GM12872 (cell line): Measurements from ENCODE around the gene PRSS21.

Experiments used
- TF ChIP-seq, protein P1 (sequence below): IDR thresholded peaks from 3 replicates; pipeline ENCODE4 v1.5.1; 2011; ENCODE audit warnings: low read depth, mild to moderate bottlenecking, low read length, moderate library complexity; ENCODE audit not compliant: insufficient read depth

Gene PRSS21

DNA sequence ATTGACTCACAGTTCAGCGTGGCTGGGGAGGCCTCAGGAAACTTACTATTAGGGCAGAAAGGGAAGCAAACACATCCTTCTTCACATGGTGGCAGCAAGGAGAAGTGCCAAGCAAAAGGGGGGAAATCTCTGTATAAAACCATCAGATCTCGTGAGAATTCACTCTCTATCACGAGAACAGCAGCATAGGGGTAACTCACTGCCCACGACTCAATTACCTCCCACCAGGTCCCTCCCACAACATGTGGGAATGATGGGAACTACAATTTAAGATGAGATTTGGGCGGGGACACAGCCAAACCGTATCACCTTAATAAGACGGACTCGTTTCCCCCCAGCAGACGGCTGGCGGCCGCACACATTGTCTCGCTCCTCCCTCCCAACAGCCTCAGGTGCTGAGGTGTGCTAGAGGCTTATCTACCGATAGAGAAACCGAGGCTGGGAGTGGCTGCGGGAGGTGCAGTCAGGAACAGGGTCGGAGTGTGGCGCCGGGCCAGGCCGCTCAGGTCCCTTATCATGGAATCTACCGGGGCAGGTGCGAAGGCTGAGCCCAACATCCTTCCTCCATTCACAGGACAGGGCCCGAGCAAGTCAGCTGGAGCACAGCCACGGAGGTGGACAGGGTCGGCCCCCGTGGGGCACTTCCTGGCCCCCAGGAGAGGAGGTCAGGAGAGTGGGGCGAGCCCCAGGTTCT, 8.2 kb downstream of the PRSS21 start:
- TF ChIP-seq, protein P1, sequence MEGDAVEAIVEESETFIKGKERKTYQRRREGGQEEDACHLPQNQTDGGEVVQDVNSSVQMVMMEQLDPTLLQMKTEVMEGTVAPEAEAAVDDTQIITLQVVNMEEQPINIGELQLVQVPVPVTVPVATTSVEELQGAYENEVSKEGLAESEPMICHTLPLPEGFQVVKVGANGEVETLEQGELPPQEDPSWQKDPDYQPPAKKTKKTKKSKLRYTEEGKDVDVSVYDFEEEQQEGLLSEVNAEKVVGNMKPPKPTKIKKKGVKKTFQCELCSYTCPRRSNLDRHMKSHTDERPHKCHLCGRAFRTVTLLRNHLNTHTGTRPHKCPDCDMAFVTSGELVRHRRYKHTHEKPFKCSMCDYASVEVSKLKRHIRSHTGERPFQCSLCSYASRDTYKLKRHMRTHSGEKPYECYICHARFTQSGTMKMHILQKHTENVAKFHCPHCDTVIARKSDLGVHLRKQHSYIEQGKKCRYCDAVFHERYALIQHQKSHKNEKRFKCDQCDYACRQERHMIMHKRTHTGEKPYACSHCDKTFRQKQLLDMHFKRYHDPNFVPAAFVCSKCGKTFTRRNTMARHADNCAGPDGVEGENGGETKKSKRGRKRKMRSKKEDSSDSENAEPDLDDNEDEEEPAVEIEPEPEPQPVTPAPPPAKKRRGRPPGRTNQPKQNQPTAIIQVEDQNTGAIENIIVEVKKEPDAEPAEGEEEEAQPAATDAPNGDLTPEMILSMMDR = no peak

DNA sequence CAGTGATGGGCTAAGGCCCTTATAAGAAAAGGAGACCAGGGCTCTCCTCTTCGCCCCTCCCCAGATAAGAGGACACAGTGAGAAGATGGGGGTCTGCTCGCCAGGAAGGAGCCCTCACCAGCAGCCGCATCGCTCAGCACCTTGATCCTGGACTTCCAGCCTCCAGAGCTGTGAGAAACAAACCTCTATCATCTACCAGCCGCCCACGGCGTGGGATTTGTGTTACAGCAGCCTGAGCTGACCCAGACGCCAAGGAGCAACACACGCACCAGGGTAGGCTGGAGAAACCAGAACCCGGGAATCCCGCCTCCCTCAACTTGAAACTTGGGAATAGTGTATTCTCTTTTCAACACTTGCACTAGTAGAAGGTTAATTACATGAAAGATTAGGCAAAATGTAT, 8.9 kb downstream of the PRSS21 start:
- TF ChIP-seq, protein P1 = no peak

DNA sequence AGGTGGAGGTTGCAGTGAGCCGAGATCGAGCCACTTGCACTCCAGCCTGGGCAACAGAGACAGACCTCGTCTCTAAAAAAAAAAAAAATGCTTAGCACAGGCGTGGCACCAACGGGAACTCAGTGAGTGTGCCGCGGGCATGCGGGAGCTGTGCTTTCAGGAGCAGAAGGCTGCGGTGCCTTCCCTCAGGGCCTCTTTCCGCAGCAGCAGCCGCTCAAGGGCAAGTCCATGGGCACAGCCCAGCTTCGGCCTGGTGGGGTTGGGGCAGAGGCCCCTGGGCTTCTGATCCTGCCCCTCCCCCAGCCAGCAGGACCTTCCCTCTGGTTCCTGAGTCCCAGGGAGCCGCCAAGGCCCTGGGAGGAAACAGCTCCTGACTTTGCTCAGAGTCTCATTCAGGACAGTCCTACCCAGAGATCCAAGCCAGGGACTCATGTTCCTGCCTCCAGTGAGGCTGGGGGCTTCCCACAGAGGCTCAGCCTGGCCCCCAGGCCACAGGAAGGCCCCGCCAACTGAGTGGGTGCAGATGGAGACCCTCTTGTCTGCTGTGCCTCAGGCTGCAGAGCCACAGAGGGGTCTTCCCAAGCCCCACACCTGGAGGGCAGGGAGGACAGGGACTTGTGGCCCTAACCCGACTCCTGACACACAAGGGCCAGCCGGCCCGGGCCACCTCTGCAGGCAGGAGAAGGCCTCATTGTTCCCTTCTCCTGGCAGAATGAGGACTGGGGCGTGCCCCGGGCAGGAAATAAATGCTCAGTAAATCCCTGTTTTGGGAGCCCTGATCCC, 9.7 kb downstream of the PRSS21 start:
- TF ChIP-seq, protein P1 = no peak

DNA sequence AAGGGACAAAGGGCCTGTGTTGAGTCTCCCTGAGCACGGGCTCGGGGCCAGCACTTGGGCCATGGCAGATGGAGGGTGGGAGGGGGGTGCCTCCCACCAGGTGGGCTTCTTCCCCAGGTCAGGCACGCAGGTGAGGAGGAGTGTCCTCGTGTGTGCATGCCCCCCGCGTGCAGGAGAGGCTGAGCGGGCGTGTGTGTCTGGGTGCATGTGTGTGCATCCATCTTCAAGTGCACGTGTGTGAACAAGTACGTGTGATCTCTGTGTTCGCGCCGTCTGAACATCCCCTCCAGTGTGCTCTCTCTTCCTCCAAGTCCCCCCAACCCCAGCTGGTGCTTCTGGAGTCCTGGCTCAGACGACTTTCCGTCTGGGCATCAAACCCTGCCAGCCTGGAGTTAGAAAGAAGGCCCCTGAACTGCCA, 10.3 kb downstream of the PRSS21 start:
- TF ChIP-seq, protein P1 = no peak

DNA sequence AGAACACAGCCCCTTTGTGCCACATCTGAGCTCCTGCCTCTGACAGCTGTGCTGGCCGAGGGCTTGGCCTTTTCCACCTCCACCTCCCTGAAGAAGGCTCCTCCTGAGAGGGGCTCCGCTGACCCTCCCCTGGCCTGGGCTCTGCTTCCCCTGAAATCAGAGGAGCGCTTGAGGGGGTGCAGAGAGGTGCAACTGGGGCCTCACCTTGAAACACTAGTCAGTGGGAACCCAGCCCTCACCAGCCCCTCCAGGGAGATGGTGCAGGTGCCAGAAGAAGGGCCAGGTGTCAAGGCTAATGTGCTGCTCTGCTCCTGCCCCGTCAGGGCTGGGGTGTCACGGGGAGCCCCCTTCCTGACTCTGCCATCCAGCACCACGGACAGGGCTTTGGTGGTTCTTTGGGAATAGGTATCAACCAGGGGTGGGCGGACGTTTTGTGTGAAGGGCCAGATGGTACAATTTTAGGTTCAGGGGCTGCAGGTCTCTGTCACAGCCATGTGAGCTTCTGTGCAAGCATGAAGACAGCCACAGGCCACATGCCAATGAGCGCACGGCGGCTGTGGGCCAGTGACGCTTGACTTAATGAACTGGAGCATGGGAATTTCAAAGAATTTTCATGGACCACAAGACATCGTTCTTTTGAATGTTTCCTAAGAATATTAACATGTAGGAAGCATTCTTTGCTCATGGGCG, 10.9 kb downstream of the PRSS21 start:
- TF ChIP-seq, protein P1 = no peak

DNA sequence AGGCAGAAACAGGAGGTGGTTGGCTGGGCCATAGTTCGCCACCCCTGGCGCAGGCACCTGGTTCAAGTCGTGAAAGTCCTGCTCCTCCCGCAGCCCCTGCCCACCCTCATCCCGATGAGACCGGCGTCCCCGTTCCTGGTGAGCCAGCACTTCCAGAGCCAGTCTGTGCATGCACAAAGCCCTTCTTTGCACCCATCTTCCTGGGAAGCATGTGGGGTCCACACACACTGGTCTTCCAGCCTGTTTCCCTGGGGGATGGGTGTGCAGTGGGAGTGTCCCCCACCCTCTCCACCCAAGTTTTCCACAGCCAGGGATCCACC, 11.4 kb downstream of the PRSS21 start:
- TF ChIP-seq, protein P1 = no peak

DNA sequence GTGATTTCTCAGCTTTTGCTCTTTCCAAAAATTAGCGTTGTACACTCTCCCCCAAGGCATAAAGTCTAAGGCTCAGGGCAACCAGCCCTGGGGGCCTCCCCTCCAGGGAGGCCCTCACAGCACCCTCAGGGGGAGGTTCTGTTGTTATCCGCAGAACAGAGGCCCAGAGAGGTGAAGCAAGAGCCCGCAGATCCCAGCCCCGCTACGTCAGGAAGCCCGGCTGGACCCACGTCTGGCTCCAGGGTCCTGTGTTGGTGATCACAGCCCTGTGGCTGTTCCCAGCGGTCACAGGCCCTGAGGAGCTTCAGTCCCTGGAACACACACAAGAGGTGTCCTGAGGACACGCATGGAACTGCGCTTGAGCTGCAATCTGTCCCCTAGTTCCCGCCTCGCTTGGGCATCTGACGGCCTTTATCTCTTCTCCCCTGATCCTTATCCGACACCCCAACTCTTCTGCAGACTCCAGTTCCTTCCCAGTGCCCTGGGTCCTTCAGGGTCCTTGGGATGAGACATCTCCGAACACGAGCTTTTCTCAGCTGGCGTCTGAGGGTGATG, 11.9 kb downstream of the PRSS21 start:
- TF ChIP-seq, protein P1 = no peak
